Chondrocyte (in vitro differentiated cells): ENCODE results near the gene SMOC2. TPM values are rescaled to one million over a fixed set of nuclear protein-coding genes. Genes with fewer than 3 reads are reported as not detected.

Source experiments
- DNase-seq: peaks from one replicate; pipeline ENCODE4 v3.0.0; 2021; ENCODE audit warnings: mixed read lengths, low spot score
- H3K27ac Mint-ChIP-seq: one replicate; pipeline ENCODE4 v1.8.0; 2021; ENCODE audit warnings: mild to moderate bottlenecking, moderate library complexity, mixed read lengths; ENCODE audit not compliant: unreplicated experiment
- H3K27me3 Mint-ChIP-seq: 2 replicates; pipeline ENCODE4 v1.8.0; 2021; ENCODE audit warnings: low read depth, mixed read lengths
- H3K36me3 Mint-ChIP-seq: 2 replicates; pipeline ENCODE4 v1.8.0; 2021; ENCODE audit warnings: low read depth, mixed read lengths
- H3K4me1 Mint-ChIP-seq: 2 replicates; pipeline ENCODE4 v1.8.0; 2021; ENCODE audit warnings: low read depth, mild to moderate bottlenecking, mixed read lengths
- H3K4me3 Mint-ChIP-seq: one replicate; pipeline ENCODE4 v1.8.0; 2021; ENCODE audit warnings: mild to moderate bottlenecking, moderate library complexity, mixed read lengths; ENCODE audit not compliant: unreplicated experiment
- H3K9me3 Mint-ChIP-seq: 2 replicates; pipeline ENCODE4 v1.8.0; 2021; ENCODE audit warnings: low read depth, mixed read lengths
- CTCF ChIP-seq: fragments of 200-600 bp; sonication (generic); IDR thresholded peaks from 2 replicates; pipeline ENCODE4 v1.5.0; 2021; ENCODE audit warnings: antibody characterized with exemption, mild to moderate bottlenecking, moderate library complexity
- total RNA-seq: library from RNA; stranded (reverse); gene quantifications from 3 replicates; pipeline ENCODE4 v1.2.1, GENCODE V29; 2021

SMOC2 gene
- total RNA-seq, 1 donor from 2014 or later = 148 TPM

- Mint-ChIP-seq H3K36me3 (peaks cover 14% of the 10 kb centered on the region), H3K9me3 (no peaks in the 10 kb centered on the region), H3K27ac (no peak overlapping the region), H3K4me1 (no peaks in the 10 kb centered on the region), H3K27me3 (no peaks in the 10 kb centered on the region), H3K4me3 (no peak overlapping the region)
- TF ChIP-seq CTCF = no peak
- peak; percentile 14 for DNase-seq
These were observed 184.6 kb downstream of the SMOC2 start for GRCh38 chr6:168625602-168626001.

- peak; percentile 17 for DNase-seq
- TF ChIP-seq CTCF = no peak
- Mint-ChIP-seq H3K4me1 (peaks cover under 1% of the 10 kb centered on the region), H3K27ac (no peak overlapping the region), H3K9me3 (no peaks in the 10 kb centered on the region), H3K36me3 (peaks cover 13% of the 10 kb centered on the region), H3K4me3 (no peak overlapping the region), H3K27me3 (no peaks in the 10 kb centered on the region)
These were observed 185.1 kb downstream of the SMOC2 start for GRCh38 chr6:168626046-168626602.

- Mint-ChIP-seq H3K27ac (no peak overlapping the region), H3K27me3 (peaks cover 4% of the 10 kb centered on the region), H3K36me3 (peaks cover 8% of the 10 kb centered on the region), H3K4me3 (no peak overlapping the region), H3K4me1 (peaks cover 9% of the 10 kb centered on the region), H3K9me3 (no peaks in the 10 kb centered on the region)
- no peak for TF ChIP-seq CTCF
- DNase-seq = no peak
These were observed 186.7 kb downstream of the SMOC2 start for GRCh38 chr6:168627506-168628175.

DNA sequence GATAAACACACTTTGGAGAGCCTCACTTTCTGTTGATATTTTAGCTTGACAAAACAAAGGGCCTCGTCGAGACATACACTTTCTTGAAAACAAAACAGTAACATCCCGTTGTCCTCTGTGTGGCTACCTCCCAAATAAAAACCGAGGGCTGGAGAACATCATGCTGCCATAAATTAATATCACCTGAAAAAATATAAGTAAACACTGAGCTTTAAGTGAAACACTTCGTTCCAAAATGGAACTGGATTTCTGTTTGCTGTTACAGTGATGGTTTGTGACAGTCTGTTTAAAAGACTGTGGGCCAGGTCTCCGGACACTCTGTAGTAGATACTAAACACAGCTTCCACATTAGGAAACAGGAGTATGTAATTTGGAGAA lies 187.2 kb downstream of the SMOC2 start:
- no peak overlapping the region for H3K4me3 Mint-ChIP-seq
- no peak for DNase-seq
- peaks cover 8% of the 10 kb centered on the region for H3K36me3 Mint-ChIP-seq
- TF ChIP-seq CTCF = no peak
- H3K9me3 Mint-ChIP-seq = no peaks in the 10 kb centered on the region
- H3K27ac Mint-ChIP-seq = no peak overlapping the region
- peaks cover 9% of the 10 kb centered on the region for H3K4me1 Mint-ChIP-seq
- H3K27me3 Mint-ChIP-seq = peaks cover 4% of the 10 kb centered on the region

GRCh38 chr6:168628732-168629245 lies 187.8 kb downstream of the SMOC2 start:
- Mint-ChIP-seq H3K36me3 (peaks cover 11% of the 10 kb centered on the region), H3K4me3 (no peak overlapping the region), H3K27ac (no peak overlapping the region), H3K27me3 (peaks cover 4% of the 10 kb centered on the region), H3K4me1 (peaks cover 9% of the 10 kb centered on the region), H3K9me3 (peaks cover under 1% of the 10 kb centered on the region)
- TF ChIP-seq CTCF = no peak
- DNase-seq = no peak
